WTC11 (cell line): ENCODE results near the gene HSD17B8. TPM values are rescaled to one million over a fixed set of nuclear protein-coding genes. Genes with fewer than 3 reads are reported as not detected.

Experiments used
- ATAC-seq: fragments of 200-7000 bp; cut with Tn5 transposase; 2 replicates; pipeline ENCODE4 v1.10.0; 2021; ENCODE audit warnings: mild to moderate bottlenecking, moderate library complexity
- CTCF ChIA-PET: fragments of 300-600 bp; sonication (Branson Sonifier 250); formaldehyde crosslinking; loops from one replicate; lab custom pipeline; 2021; ENCODE audit warnings: antibody characterized with exemption; lab: Charles Lee
- POLR2A ChIA-PET: fragments of 350-600 bp; sonication (Branson Sonifier 250); formaldehyde crosslinking; loops from one replicate; lab custom pipeline; 2021; ENCODE audit warnings: antibody characterized with exemption; lab: Charles Lee
- DNase-seq: peaks from one replicate; pipeline ENCODE4 v3.0.0; 2021; ENCODE audit warnings: low spot score
- H3K27ac Mint-ChIP-seq: 2 replicates; pipeline ENCODE4 v1.8.0; 2021; ENCODE audit warnings: mixed read lengths
- H3K27me3 Mint-ChIP-seq: 2 replicates; pipeline ENCODE4 v1.8.0; 2021; ENCODE audit warnings: low read depth, mild to moderate bottlenecking, moderate library complexity, mixed read lengths
- H3K36me3 Mint-ChIP-seq: 2 replicates; pipeline ENCODE4 v1.8.0; 2021; ENCODE audit warnings: mixed read lengths
- H3K4me1 Mint-ChIP-seq: 2 replicates; pipeline ENCODE4 v1.8.0; 2022; ENCODE audit warnings: mixed read lengths
- H3K4me3 Mint-ChIP-seq: 2 replicates; pipeline ENCODE4 v1.8.0; 2021; ENCODE audit warnings: mild to moderate bottlenecking, moderate library complexity, mixed read lengths
- H3K9me3 Mint-ChIP-seq: 2 replicates; pipeline ENCODE4 v1.8.0; 2021; ENCODE audit warnings: mixed read lengths
- EMX1 ChIP-seq: fragments of 250-450 bp; sonication (Bioruptor Pico); IDR thresholded peaks from 2 replicates; pipeline ENCODE4 v1.8.0; 2021; ENCODE audit warnings: mild to moderate bottlenecking
- ETV6 ChIP-seq: sonication (generic); formaldehyde crosslinking; IDR thresholded peaks from 2 replicates; pipeline ENCODE4 v1.8.1; 2022; ENCODE audit warnings: mild to moderate bottlenecking, missing genetic modification reagents
- FOXJ3 ChIP-seq: sonication (generic); formaldehyde crosslinking; IDR thresholded peaks from 2 replicates; pipeline ENCODE4 v1.9.0; 2021; ENCODE audit warnings: missing genetic modification reagents, mild to moderate bottlenecking, borderline replicate concordance
- FOXK1 ChIP-seq: sonication (generic); formaldehyde crosslinking; IDR thresholded peaks from 2 replicates; pipeline ENCODE4 v1.8.0; 2022; ENCODE audit warnings: mild to moderate bottlenecking, moderate library complexity, missing genetic modification reagents
- NR1H2 ChIP-seq: sonication (generic); formaldehyde crosslinking; IDR thresholded peaks from 2 replicates; pipeline ENCODE4 v1.9.0; 2021; ENCODE audit warnings: mild to moderate bottlenecking, moderate library complexity, missing genetic modification reagents
- SOX15 ChIP-seq: fragments of 250-450 bp; sonication (Bioruptor Pico); IDR thresholded peaks from 2 replicates; pipeline ENCODE4 v1.9.0; 2021; ENCODE audit warnings: mild to moderate bottlenecking
- SP1 ChIP-seq: sonication (generic); formaldehyde crosslinking; conservative IDR thresholded peaks from 2 replicates; pipeline ENCODE4 v1.8.1; 2022; ENCODE audit warnings: missing genetic modification reagents
- TEAD1 ChIP-seq: sonication (generic); formaldehyde crosslinking; IDR thresholded peaks from 2 replicates; pipeline ENCODE4 v1.8.0; 2022; ENCODE audit warnings: mild to moderate bottlenecking, missing genetic modification reagents
- ZNF138 ChIP-seq: sonication (generic); formaldehyde crosslinking; conservative IDR thresholded peaks from 2 replicates; pipeline ENCODE4 v1.8.1; 2022; ENCODE audit warnings: mild to moderate bottlenecking, moderate library complexity, missing genetic modification reagents
- total RNA-seq: library from RNA; stranded (reverse); gene quantifications from 3 replicates; pipeline ENCODE4 v1.2.3, GENCODE V29; 2021
- TF ChIP-seq, protein P1 (sequence below): sonication (generic); formaldehyde crosslinking; IDR thresholded peaks from 2 replicates; pipeline ENCODE4 v1.8.1; 2022; ENCODE audit warnings: missing genetic modification reagents, borderline replicate concordance
- TF ChIP-seq, protein P2 (sequence below): sonication (generic); formaldehyde crosslinking; IDR thresholded peaks from 2 replicates; pipeline ENCODE4 v1.8.1; 2023; ENCODE audit warnings: mild to moderate bottlenecking, moderate library complexity, missing genetic modification reagents
- TF ChIP-seq, protein P3 (sequence below): fragments of 200-600 bp; IDR thresholded peaks from 2 replicates; pipeline ENCODE4 v1.8.0; 2022; ENCODE audit warnings: antibody characterized with exemption
- TF ChIP-seq, protein P4 (sequence below): fragments of 250-450 bp; sonication (Bioruptor Pico); IDR thresholded peaks from 2 replicates; pipeline ENCODE4 v1.9.0; 2021; ENCODE audit warnings: mild to moderate bottlenecking
- TF ChIP-seq, protein P5 (sequence below): sonication (generic); formaldehyde crosslinking; conservative IDR thresholded peaks from 2 replicates; pipeline ENCODE4 v1.8.1; 2022; ENCODE audit warnings: mild to moderate bottlenecking, missing genetic modification reagents

Gene HSD17B8
- total RNA-seq, 1 experiment from 2014 or later, result 8.1 TPM

DNA sequence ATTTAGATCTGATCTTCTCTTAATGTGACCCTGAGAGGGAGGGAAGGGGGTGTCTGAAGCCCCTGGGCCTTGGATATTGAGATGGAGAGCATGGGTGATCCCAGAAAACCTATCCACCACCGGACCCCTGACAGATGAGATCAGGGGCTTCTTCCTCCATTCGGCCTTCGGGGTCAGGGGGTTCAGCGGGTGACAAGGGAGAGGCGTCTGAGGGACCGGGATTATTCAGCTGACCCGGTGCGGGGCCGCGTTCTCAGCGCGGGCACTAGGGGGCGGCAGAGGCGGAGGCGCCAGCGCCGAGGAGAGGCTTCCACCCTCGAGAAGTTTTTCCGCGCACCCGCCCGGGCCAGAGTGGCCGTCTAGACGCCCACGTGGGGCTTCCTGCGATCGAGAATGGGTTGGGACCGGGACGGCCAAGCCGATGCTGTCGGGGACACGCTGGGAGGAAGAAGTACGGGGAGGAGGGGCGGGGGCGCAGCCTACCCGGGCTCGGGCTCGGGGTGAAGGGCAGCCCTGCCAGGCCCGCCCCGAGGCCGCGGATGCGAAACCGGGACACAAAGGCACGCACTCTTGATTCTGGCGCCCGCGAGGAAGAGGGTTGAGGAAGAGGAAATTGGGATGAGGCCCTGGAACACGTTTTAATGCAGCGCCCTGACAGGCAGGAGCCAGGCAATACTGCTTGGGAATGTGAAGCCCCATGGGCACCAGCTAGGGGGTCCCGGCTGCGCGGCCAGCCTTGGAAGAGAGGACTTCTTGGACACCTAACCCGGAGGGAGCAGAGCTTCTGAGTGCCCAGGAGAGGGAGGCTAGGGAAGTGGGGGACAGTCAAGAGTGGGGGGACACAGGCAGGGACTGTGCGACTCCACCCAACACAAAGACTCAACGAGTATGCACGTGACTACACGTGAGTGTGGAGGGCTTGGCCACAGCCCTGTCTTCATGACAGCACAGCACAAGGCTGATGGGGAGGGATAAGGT, 42.8 kb upstream of the HSD17B8 start:
- TF ChIP-seq EMX1 (CRISPR knock-in tag) (no peak), ZNF138 (CRISPR knock-in tag) (no peak), FOXJ3 (CRISPR knock-in tag) (no peak), NR1H2 (no peak), SOX15 (CRISPR knock-in tag) (no peak), SP1 (0 out of 2 replicates have a peak, but pooled peaks have one; percentile 46), FOXK1 (CRISPR knock-in tag) (0 out of 2 replicates have a peak, but pooled peaks have one; percentile 22), ETV6 (peak; percentile 36; the same call in 1 of the 2 replicates)
- TF ChIP-seq, protein P1, sequence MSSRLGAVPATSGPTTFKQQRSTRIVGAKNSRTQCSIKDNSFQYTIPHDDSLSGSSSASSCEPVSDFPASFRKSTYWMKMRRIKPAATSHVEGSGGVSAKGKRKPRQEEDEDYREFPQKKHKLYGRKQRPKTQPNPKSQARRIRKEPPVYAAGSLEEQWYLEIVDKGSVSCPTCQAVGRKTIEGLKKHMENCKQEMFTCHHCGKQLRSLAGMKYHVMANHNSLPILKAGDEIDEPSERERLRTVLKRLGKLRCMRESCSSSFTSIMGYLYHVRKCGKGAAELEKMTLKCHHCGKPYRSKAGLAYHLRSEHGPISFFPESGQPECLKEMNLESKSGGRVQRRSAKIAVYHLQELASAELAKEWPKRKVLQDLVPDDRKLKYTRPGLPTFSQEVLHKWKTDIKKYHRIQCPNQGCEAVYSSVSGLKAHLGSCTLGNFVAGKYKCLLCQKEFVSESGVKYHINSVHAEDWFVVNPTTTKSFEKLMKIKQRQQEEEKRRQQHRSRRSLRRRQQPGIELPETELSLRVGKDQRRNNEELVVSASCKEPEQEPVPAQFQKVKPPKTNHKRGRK (CRISPR knock-in tag), result no peak
- TF ChIP-seq, protein P2, sequence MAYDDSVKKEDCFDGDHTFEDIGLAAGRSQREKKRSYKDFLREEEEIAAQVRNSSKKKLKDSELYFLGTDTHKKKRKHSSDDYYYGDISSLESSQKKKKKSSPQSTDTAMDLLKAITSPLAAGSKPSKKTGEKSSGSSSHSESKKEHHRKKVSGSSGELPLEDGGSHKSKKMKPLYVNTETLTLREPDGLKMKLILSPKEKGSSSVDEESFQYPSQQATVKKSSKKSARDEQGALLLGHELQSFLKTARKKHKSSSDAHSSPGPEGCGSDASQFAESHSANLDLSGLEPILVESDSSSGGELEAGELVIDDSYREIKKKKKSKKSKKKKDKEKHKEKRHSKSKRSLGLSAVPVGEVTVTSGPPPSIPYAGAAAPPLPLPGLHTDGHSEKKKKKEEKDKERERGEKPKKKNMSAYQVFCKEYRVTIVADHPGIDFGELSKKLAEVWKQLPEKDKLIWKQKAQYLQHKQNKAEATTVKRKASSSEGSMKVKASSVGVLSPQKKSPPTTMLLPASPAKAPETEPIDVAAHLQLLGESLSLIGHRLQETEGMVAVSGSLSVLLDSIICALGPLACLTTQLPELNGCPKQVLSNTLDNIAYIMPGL (CRISPR knock-in tag), result peak; percentile 93
- TF ChIP-seq, protein P3, sequence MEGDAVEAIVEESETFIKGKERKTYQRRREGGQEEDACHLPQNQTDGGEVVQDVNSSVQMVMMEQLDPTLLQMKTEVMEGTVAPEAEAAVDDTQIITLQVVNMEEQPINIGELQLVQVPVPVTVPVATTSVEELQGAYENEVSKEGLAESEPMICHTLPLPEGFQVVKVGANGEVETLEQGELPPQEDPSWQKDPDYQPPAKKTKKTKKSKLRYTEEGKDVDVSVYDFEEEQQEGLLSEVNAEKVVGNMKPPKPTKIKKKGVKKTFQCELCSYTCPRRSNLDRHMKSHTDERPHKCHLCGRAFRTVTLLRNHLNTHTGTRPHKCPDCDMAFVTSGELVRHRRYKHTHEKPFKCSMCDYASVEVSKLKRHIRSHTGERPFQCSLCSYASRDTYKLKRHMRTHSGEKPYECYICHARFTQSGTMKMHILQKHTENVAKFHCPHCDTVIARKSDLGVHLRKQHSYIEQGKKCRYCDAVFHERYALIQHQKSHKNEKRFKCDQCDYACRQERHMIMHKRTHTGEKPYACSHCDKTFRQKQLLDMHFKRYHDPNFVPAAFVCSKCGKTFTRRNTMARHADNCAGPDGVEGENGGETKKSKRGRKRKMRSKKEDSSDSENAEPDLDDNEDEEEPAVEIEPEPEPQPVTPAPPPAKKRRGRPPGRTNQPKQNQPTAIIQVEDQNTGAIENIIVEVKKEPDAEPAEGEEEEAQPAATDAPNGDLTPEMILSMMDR, result peak; percentile 86
- Mint-ChIP-seq H3K9me3 (no peaks in the 10 kb centered on the region), H3K27ac (no peak overlapping the region), H3K4me3 (peak overlapping the region; percentile 86), H3K27me3 (peaks cover 25% of the 10 kb centered on the region), H3K4me1 (peaks cover 22% of the 10 kb centered on the region), H3K36me3 (no peaks in the 10 kb centered on the region)
- CTCF ChIA-PET, result interaction anchor here (0.6 to 7.1 kb wide), 46 partner anchors 8 to 368 kb away, joined by 3 to 55 read pairs (median 4); partner anchors contain the start of genes B3GALT4, HSD17B8, PSMB9 and TAP1
- POLR2A ChIA-PET, result interaction anchor here (1.7 kb wide), 1 partner anchor 138 kb away, joined by 3 read pairs; no protein-coding TSS in a partner anchor
- ATAC-seq (peak; percentile 83), DNase-seq (peak; percentile 86)

DNA sequence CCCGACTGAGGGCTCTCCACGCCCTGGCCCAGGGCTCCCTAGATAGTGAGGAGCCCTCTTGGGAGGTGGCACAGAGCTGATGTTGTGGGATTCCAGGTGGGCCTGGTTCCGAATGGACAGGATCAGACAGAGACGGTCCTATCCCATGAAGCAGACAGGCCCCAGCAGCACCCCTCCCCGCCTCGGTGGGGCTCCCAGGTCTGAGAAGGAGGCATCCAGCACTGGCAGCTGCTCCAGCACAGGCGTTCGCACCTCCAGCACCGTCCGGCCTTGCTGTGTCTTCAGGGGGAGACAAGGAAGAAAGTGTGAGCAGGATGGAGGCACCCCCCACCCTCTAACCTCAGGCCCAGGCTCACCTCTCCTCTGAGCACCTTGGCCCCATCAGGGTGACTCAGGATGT, 40.9 kb upstream of the HSD17B8 start:
- peaks cover 22% of the 10 kb centered on the region for H3K4me1 Mint-ChIP-seq
- DNase-seq, result no peak
- no peak for ATAC-seq
- H3K9me3 Mint-ChIP-seq, result no peaks in the 10 kb centered on the region
- no peak overlapping the region for H3K27ac Mint-ChIP-seq
- H3K27me3 Mint-ChIP-seq, result peaks cover 25% of the 10 kb centered on the region
- TF ChIP-seq TEAD1 (CRISPR knock-in tag), result no peak
- TF ChIP-seq, protein P4, sequence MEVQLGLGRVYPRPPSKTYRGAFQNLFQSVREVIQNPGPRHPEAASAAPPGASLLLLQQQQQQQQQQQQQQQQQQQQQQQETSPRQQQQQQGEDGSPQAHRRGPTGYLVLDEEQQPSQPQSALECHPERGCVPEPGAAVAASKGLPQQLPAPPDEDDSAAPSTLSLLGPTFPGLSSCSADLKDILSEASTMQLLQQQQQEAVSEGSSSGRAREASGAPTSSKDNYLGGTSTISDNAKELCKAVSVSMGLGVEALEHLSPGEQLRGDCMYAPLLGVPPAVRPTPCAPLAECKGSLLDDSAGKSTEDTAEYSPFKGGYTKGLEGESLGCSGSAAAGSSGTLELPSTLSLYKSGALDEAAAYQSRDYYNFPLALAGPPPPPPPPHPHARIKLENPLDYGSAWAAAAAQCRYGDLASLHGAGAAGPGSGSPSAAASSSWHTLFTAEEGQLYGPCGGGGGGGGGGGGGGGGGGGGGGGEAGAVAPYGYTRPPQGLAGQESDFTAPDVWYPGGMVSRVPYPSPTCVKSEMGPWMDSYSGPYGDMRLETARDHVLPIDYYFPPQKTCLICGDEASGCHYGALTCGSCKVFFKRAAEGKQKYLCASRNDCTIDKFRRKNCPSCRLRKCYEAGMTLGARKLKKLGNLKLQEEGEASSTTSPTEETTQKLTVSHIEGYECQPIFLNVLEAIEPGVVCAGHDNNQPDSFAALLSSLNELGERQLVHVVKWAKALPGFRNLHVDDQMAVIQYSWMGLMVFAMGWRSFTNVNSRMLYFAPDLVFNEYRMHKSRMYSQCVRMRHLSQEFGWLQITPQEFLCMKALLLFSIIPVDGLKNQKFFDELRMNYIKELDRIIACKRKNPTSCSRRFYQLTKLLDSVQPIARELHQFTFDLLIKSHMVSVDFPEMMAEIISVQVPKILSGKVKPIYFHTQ (CRISPR knock-in tag), result no peak
- TF ChIP-seq, protein P5, sequence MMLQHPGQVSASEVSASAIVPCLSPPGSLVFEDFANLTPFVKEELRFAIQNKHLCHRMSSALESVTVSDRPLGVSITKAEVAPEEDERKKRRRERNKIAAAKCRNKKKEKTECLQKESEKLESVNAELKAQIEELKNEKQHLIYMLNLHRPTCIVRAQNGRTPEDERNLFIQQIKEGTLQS (CRISPR knock-in tag), result no peak
- CTCF ChIA-PET, result interaction anchor here (1.2 to 7.1 kb wide), 7 partner anchors 10 to 179 kb away, joined by 3 to 55 read pairs (median 5); partner anchors contain the start of gene COL11A2
- H3K36me3 Mint-ChIP-seq, result no peaks in the 10 kb centered on the region
- POLR2A ChIA-PET, result interaction anchor here (0.7 to 1.7 kb wide), 2 partner anchors 10 to 136 kb away, joined by 3 read pairs; no protein-coding TSS in a partner anchor
- no peak overlapping the region for H3K4me3 Mint-ChIP-seq
